Stimulated activated CD8-positive, alpha-beta memory T cell treated with anti-CD3 and anti-CD28 coated beads, Interleukin-12 subunit alpha, Interleukin-12 subunit beta, amount 100 ng/mL, for 1 hour (primary cell): ENCODE measurements around the gene SARM1.

Experiments
- DNase-seq: peaks from one replicate; pipeline ENCODE4 v3.0.0-alpha.2; 2020; ENCODE audit warnings: low read depth

The SARM1 gene

DNA sequence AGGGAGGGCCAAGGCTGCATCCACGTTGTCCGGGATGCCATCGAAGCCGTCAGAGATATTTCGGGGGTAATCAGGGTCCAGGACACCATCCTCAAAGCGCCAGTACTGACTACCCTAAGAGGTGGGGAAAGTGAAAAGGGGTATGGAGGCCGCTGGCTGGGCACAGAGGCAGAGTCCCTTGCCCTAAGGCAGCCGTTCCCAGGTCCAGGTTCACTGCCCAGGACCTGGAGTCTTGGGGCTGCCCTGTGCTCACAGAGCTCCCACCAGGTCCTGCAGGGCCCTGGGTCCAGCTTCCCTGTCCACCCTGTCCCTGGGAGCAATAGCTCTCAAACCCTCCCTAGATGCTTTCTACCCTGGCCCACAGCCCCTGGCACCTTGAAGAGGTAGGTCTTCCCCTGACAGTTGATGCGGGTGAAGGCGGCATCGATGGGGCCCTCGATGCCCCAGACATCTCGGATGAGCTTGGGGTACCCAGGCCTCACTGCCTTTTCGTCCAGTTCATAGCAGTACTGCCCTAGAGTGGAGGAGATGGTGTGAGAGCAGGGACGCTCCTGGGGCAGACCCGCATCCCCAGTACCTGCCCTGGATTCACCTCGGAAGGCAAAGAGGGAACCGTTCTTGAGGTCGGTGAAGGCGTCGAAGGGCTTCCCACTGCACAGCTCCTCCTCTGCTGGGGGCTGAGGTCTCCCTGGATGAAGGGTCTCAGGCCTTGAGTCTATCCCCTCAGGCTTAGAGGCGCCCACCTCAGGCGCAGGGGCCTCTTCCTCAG lies 2.4 kb upstream of the SARM1 start:
- DNase-seq: no peak

DNA sequence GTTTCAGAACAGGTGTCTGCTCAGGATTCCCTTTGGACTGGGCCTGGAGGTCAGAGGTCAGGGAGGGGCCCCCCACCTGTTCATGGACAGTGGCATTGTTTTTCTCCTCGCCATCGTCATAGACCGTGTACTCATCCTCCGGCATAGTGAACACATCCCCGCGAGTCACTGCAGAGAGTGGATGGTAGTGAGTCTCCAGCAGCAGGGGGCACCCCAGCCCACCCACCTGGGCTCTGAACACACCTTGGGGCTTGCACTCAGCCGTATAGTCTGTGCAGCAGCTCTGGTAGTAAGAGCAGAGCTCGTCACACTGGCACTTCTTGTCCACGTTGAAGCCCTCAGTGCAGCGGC lies 1.8 kb upstream of the SARM1 start:
- DNase-seq: no peak

DNA sequence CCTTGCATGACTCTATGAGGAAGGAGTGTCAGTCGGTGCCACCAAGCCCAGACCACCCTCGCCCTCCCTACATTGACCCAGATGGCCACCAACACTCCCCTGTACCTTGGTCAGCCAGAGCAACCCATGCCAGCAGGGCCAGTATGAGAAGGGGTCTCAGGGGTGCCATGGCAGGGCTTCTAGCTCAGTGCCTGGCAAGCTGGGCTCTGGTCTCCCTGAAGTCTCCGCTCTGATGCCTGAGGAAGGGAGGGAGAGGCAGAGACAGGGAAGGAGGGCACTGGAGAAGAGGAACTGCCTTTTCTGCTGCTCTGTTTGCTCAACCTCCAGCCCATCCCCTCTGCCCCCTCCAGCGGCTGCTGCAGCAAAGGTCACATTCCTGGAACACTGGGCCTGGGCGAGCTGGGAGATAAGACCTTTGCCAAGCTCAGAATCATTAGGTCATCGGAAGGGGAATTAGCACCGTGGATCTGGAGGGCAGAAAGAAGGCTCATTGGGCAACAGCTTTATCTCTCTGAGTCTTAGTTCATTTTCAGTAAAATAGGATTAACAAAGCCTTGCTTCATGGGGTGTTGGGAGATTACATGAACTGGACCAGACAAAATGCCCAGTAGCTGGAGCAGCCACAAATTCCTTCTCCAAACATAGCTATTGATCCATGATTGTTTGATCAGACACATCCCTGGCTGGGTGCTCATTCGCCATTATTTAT lies 1.3 kb upstream of the SARM1 start, which contains the start of gene VTN:
Gene VTN (minus strand): TSS at position 273 of the 709 bp plus-strand sequence. CDS start 104 bp downstream, at position 169.
- no peak for DNase-seq

DNA sequence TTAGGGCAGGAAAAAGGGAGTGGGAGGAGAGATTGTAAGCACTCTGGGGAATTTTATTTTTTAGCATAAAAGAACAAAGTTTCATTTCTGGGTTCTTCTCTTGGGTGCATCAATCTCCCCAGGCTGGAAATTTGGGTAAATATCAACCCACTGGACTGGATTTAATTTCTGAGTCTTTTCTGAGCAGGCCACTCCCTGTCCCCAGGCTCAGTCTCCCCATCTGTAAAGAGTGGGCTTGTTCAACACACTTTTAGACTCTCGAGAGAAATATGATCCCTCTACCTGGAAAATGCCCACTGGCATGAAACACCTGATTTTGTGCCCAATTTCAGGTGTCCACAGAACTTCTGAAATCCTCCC lies 770 bp upstream of the SARM1 start:
- no peak for DNase-seq

DNA sequence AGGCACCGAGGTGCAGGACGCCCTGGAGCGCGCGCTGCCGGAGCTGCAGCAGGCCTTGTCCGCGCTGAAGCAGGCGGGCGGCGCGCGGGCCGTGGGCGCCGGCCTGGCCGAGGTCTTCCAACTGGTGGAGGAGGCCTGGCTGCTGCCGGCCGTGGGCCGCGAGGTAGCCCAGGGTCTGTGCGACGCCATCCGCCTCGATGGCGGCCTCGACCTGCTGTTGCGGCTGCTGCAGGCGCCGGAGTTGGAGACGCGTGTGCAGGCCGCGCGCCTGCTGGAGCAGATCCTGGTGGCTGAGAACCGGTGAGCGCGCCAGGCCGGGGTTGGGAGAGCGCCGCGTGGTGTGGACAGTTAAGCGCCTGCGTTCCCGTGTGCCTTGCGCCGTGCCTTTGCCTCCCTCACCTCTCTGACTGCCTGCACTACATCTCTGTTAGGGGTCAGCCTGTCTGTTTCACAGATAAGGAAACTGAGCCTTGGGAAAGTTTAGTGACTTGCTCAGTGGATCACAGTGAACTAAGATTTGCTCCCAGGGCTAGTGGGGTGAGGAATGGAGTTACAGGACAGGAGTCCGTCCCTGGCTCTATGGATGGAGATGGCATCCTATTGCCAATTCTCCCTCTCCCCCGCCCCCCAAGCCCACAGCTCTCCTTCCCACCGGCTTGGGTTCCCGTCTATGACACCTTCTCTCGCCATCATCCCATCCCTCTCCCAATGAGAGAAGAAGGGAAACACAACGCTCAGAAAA lies 880 bp downstream of the SARM1 start:
- DNase-seq: no peak

DNA sequence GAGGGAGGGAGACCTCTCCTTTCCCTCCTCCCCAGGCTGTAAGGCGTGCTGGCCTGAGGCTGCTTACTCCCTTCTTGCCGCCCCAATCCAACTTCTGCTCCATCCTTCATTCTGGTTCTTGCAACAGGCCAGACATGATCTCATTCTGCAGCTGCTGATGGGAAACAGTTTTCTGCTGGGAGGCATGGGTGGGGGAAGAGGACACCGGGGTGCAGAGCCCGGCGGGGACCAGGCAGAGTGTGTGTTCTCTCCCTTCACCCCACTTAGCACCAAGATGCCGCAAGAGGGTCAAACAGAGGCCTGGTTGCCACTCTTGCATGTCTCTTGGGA lies 1.4 kb downstream of the SARM1 start:
- DNase-seq: no peak

DNA sequence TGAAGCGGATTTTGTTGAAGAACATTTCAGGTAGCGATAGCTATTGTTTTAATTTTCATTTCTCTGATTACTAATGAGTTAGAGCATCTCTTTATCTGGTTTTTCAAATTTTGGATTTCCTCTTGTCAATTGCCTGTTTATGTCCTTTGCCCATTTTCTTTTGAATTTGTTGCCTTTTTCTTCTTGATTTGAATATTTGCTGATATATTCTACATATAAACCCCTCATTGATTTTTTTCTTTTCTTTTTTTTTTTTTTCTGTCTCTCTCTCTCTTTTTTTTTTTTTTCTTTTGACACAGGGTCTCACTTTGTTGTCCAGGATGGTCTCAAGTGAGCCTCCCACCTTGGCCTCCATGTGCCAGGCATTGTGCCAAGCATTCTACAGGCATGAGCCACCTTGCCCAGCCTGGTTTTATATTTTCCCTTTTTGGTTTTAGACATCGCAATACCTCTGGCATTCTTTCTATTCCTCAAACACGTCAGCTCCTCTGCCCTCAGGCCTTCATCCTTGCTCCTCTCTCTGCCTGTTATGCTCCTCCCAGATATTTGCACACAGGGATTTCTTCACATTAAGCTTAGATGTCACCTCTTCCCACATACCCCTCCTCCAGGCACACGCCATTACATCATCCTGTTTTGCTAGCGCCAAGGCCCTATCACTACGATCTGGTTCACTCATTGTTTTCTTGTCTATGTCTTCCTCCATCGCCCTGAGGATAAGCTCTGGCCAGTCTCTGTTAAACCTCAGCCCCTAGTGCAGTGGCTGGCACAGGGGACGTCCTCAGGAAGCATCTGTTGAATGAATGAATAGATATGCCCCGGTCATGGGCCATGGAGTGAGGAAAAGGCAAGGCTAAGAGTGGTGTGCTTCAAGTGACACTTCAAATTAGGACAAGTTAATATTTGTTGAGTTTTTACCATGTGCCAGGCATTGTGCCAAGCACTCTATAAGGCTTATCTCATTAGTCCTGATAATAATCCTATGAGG lies 8.6 kb downstream of the SARM1 start:
- no peak for DNase-seq

DNA sequence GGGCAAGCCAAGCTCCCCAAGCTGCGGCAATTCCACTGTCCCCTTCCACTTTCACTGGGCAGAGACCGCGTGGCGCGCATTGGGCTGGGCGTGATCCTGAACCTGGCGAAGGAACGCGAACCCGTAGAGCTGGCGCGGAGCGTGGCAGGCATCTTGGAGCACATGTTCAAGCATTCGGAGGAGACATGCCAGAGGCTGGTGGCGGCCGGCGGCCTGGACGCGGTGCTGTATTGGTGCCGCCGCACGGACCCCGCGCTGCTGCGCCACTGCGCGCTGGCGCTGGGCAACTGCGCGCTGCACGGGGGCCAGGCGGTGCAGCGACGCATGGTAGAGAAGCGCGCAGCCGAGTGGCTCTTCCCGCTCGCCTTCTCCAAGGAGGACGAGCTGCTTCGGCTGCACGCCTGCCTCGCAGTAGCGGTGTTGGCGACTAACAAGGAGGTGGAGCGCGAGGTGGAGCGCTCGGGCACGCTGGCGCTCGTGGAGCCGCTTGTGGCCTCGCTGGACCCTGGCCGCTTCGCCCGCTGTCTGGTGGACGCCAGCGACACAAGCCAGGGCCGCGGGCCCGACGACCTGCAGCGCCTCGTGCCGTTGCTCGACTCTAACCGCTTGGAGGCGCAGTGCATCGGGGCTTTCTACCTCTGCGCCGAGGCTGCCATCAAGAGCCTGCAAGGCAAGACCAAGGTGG lies 9.8 kb downstream of the SARM1 start:
- no peak for DNase-seq

DNA sequence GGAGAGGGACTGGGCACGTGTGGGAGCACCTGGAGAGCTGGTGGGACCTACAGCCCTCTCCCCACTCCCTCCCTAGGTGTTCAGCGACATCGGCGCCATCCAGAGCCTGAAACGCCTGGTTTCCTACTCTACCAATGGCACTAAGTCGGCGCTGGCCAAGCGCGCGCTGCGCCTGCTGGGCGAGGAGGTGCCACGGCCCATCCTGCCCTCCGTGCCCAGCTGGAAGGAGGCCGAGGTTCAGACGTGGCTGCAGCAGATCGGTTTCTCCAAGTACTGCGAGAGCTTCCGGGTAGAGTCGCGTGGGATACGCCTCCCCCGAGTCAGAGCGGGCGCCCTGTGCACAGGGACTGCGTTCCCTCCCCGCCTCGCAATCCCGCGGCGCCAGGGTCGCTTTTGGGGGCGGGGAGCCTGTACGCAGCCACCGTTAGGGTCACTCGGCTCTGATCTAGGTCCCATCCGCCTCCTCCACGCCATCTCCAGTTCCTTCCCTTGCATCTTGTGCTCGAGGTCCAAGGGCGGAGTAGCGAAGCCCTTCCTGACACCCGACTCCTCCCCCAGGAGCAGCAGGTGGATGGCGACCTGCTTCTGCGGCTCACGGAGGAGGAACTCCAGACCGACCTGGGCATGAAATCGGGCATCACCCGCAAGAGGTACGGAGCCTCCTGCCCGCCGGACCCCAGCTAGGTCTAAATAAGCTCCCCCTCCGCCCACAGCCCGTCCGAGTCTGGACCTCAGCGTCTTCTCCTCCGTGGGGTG lies 13.0 kb downstream of the SARM1 start:
- DNase-seq: peak; percentile 45

DNA sequence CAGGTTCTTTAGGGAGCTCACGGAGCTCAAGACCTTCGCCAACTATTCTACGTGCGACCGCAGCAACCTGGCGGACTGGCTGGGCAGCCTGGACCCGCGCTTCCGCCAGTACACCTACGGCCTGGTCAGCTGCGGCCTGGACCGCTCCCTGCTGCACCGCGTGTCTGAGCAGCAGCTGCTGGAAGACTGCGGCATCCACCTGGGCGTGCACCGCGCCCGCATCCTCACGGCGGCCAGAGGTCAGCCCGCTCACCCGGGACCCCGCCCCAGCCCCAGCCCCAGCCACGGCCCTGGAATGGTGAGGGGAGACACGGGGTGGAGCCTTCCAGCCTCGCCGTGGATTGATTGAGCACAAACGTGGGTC lies 13.5 kb downstream of the SARM1 start:
- DNase-seq: no peak

DNA sequence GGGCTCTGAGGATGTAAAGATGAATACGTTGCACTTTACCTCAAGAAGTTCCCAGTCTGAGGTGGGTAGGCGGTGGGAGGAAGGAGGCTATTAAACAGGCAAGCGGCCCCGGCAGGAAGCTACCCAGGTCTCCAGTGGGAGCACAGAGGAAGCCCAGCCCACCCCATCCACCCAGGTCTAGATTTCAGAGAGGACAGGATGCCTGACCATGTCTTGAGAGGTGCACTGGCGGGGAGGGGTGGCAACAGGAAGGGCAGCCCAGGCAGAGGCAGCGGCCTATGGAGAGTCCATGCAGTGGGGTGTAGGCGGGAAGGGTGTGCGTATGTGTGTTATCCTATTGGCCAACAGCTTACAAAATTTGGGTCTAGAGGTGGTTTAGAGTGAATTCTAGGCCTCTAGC lies 13.9 kb downstream of the SARM1 start:
- no peak for DNase-seq

DNA sequence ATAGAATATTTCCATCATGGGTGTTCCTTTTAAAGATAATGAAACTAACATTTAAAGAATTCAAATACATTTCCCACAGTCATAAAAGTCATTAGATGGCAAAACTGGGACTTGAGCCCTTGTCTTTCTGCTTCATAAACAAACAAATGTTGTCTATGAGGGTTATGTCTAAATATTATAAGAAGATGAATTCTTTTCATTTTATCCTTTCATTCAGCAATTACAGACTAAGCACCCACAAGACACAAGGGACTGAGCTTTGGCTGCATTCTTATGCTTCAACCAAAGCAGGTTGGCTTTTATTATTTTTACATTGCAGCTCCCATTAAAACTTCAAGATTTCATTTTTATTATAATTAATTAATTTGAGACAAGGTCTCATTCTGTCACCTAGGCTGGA lies 14.9 kb downstream of the SARM1 start:
- no peak for DNase-seq

DNA sequence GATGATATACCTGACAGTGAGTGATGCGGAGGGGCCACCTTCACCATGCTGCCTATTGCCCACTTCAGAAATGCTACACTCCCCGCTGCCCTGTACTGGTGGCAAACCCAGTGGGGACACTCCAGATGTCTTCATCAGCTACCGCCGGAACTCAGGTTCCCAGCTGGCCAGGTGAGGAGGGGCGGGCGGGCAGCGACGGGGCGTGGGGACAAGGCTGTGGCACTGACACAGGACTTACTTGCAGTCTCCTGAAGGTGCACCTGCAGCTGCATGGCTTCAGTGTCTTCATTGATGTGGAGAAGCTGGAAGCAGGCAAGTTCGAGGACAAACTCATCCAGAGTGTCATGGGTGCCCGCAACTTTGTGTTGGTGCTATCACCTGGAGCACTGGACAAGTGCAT lies 16.6 kb downstream of the SARM1 start:
- DNase-seq: no peak

DNA sequence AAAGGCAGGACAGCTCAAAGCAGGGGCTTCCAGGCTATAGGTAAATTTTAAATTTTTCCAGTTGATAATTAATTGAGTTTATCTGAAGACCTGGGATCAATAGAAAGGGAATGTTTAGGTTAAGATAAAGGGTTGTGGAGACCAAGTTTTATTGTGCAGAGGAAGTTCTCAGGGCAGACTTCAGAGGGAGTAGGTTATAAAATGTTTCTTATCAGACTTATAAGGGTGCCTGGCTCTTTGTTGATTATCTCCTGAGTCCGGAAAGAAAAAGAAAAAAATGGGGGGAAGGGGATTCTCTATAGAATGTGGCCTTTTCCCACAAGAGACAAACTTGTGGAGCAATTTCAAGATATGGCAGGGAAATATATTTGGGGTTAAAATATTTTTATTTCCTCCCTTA lies 18.6 kb downstream of the SARM1 start:
- no peak for DNase-seq

DNA sequence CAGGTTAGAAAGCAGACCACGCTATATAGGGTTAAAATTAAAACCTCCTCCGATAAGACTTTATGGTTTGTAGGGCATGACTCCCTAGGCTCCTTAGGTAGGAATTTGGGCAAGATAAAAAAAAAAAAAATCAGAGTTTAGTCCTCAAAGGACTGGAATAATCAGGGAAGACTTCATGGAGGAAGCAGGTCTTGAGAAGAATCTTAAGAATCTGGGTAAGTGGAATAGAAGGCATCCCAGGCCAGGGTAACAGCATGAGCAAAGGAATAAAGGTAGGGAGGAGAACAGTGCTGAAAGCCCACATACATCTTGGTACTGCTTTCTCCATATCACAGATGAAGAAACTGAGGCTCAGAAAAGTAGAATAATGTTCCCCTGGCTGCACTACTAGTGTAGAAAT lies 19.1 kb downstream of the SARM1 start:
- DNase-seq: no peak

DNA sequence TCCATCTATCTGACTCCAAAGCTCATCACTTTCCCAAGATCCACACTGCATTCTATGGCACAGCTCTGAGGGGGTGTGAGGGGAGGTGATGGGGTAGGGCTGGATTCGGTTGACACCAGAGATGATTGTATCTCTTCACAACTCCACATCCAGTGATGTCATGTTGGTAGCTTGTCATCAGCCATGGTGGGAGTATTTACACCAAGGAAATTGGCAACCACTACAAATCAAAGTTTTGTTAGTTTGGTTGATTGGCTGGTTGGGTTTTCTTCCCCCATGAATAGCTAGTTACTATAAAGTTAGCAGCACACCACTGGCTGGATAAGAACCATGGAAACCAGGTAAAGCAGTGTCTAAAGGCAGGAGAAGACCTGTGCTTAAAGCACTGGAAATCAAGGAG lies 19.5 kb downstream of the SARM1 start:
- DNase-seq: no peak

DNA sequence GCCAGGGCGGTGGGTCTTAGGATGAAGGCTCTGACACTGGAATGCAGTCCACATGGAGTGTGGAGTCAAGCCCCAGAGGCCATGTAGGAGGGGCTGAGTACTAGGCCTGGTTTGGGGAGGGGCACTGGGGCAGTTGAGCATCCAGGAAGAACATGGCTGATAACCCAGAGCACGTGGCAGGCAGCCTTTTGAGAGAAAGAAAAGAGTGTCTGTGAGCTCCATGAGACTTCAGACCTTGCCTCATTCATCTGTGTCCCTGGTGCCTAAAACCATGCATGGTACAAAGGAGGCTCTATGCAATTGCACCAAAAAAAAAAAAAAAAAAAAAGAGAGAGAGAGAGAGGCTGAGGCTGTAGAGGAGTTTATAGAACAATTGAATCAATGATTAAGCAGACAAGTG lies 19.9 kb downstream of the SARM1 start:
- no peak for DNase-seq

DNA sequence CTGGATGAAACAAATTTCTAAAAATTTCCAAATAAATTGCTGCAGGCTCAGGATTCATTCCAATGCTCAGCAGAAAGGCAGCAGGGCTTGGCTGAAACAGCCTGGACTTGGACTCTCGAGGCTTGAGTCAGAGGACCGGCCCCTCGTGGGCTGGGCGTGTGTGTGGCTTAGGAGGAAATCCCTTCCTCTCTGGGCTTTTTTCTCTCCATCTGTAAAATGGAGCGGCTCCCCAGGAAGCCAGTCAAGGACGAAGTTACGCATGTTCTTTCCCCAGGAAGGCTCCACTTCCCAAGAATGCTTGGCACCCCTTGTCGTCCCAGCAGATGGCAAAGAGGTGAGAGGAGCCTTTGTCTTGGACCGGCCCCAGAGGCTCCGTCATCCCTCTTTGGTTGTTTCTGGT lies 21.0 kb downstream of the SARM1 start:
- DNase-seq: no peak

DNA sequence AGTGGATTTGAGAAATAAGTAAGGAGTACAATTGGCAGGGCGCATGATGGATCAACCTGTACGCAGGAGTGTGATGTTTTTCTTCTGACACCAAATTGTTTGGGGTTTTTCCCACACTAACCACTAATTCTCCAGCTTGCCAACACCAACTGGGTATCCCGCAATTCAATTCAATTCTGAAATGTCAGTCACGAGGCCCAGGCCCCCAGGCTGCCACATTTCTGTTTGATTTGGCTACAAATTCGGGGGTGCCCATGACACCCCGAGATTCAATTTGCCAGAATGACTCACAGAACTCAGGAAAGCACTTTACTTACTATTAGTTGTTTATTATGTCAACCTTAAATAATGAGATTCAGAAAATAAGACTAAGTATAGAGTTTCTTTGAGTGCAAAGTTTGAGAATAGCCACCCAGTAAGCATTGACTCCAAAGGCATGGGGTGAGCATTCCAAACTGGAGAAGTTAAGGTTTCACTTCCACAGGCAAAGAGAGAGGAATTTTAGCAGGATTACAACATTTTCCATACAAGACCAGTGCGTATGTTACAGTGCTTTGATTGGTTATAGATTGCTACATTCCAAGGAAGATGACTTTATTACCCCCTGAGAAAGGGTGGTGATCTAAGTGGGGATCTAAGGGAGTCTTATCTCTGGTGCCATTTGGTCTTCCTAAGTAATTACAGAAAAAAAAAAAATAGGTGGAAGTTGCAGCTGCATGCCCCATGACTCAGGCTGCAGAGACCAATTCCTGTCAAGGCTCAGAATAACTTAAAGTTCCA lies 23.0 kb downstream of the SARM1 start:
- DNase-seq: no peak

DNA sequence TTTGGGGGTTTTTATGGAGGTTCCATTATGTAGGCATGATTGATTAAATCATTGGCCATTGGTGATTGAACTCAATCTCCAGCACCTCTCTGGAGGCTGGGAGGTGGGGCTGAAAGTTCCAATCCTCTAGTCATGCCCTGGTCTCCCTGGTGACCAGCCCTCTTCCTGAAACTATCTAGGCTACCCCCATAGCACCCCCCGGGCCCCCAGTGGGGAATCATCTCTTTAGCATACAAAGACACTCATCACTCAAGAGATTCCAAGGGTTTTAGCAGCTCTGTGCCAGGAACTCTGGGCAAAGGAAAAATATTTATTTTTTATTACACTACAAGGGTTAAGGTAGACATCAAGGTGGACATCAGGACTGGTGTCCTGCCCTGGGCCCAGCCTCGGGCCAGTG lies 23.9 kb downstream of the SARM1 start:
- no peak for DNase-seq
